Astrocyte of the spinal cord (primary cell): ENCODE results near the gene DENND1A.

Experiments
- DNase-seq: peaks from one replicate; pipeline ENCODE4 v3.0.0; 2011; ENCODE audit warnings: low read depth, low spot score
- H3K4me3 ChIP-seq: 2 replicates; pipeline ENCODE4 v1.5.1; 2011; ENCODE audit warnings: low read depth, mild to moderate bottlenecking, low read length, moderate library complexity
- CTCF ChIP-seq: IDR thresholded peaks from 2 replicates; pipeline ENCODE4 v1.5.1; 2012; ENCODE audit warnings: low read depth, mild to moderate bottlenecking, low read length, inconsistent platforms
- in situ Hi-C: cut with HindIII; loops from 2 replicates; pipeline ENCODE4 v1.10.0; 2017; ENCODE audit warnings: low sequenced_read_pairs

Gene DENND1A

GRCh38 chr9:123373447-123373923 is 556.4 kb downstream of the DENND1A start:
- DNase-seq: no peak
- in situ Hi-C loops: no loop called here
- H3K4me3 ChIP-seq: no peak overlapping the region
- TF ChIP-seq CTCF: no peak

- in situ Hi-C loops: no loop called here
- H3K4me3 ChIP-seq: no peak overlapping the region
- no peak for DNase-seq
- no peak for TF ChIP-seq CTCF
Measured at GRCh38 chr9:123372766-123373446, 557.0 kb downstream of the DENND1A start.

GRCh38 chr9:123371805-123372590 is 557.9 kb downstream of the DENND1A start:
- in situ Hi-C loops: no loop called here
- no peak for TF ChIP-seq CTCF
- no peak for DNase-seq
- no peak overlapping the region for H3K4me3 ChIP-seq

- in situ Hi-C loops: no loop called here
- DNase-seq: no peak
- TF ChIP-seq CTCF: no peak
- H3K4me3 ChIP-seq: no peak overlapping the region
Measured at GRCh38 chr9:123371228-123371584, 558.7 kb downstream of the DENND1A start.

- no peak for DNase-seq
- in situ Hi-C loops: no loop called here
- no peak overlapping the region for H3K4me3 ChIP-seq
Measured at GRCh38 chr9:123370526-123371227, 559.2 kb downstream of the DENND1A start.

More at GRCh38 chr9:123370526-123371227, 559.2 kb downstream of the DENND1A start:
- TF ChIP-seq CTCF: no peak
